Kidney epithelial cell (primary cell): ENCODE data around the gene SENP1. TPM values are rescaled to one million over a fixed set of nuclear protein-coding genes. Genes with fewer than 3 reads are reported as not detected.

Source experiments
- DNase-seq: peaks from one replicate; pipeline ENCODE4 v3.0.0-alpha.2; 2010; ENCODE audit warnings: low read depth
- H3K27me3 ChIP-seq: 2 replicates; pipeline ENCODE4 v1.6.0; 2011; ENCODE audit warnings: low read length; ENCODE audit not compliant: control insufficient read depth, insufficient read depth
- H3K36me3 ChIP-seq: 2 replicates; pipeline ENCODE4 v1.5.1; 2011; ENCODE audit warnings: low read length; ENCODE audit not compliant: control insufficient read depth, insufficient read depth
- H3K4me3 ChIP-seq: 2 replicates; pipeline ENCODE4 v1.5.1; 2011; ENCODE audit warnings: low read depth, mild to moderate bottlenecking, control low read depth, low read length
- CTCF ChIP-seq: IDR thresholded peaks from 2 replicates; pipeline ENCODE4 v1.5.1; 2011; ENCODE audit warnings: mild to moderate bottlenecking, moderate library complexity, low read length, control low read depth, inconsistent platforms; ENCODE audit not compliant: insufficient read depth, poor library complexity, severe bottlenecking
- total RNA-seq: library from RNA; depleted of rRNA; stranded (reverse); fragments of >200 nt; gene quantifications from 2 replicates; pipeline ENCODE4 v1.2.3, GENCODE V29; 2015

SENP1 gene
- total RNA-seq, 1 donor from 2014 or later, result 13.2 TPM

- no peak overlapping the region for H3K4me3 ChIP-seq
- no peak for TF ChIP-seq CTCF
- no peak for DNase-seq
- H3K36me3 ChIP-seq, result no peaks in the 10 kb centered on the region
- H3K27me3 ChIP-seq, result no peaks in the 10 kb centered on the region
Observed at GRCh38 chr12:48061938-48062719, 43.8 kb downstream of the SENP1 start.

GRCh38 chr12:48060474-48060873, 45.4 kb downstream of the SENP1 start:
- DNase-seq, result no peak
- no peaks in the 10 kb centered on the region for H3K27me3 ChIP-seq
- H3K4me3 ChIP-seq, result no peak overlapping the region
- TF ChIP-seq CTCF, result no peak
- H3K36me3 ChIP-seq, result no peaks in the 10 kb centered on the region

DNA sequence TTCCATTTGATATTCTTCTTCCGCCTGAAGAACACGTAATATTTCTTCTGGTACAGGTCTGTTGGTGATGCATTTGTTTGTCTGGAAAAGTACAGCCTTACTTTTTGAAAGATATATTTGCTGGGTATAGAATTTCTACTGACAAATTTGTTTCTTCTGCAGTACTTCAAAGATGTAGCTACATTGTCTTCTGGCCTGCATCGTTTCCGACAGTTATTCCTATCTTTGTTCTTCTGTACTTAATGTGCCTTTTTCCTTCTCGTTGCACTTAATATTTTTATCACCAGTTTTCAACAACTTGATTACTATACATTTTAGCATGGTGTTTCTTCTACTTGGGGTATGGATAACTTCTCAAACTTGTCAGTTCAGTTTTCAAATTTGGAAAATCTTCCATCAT, 47.1 kb downstream of the SENP1 start:
- Histone ChIP-seq H3K27me3 (no peaks in the 10 kb centered on the region), H3K4me3 (no peak overlapping the region), H3K36me3 (peaks cover 1% of the 10 kb centered on the region)
- DNase-seq, result no peak
- no peak for TF ChIP-seq CTCF

DNA sequence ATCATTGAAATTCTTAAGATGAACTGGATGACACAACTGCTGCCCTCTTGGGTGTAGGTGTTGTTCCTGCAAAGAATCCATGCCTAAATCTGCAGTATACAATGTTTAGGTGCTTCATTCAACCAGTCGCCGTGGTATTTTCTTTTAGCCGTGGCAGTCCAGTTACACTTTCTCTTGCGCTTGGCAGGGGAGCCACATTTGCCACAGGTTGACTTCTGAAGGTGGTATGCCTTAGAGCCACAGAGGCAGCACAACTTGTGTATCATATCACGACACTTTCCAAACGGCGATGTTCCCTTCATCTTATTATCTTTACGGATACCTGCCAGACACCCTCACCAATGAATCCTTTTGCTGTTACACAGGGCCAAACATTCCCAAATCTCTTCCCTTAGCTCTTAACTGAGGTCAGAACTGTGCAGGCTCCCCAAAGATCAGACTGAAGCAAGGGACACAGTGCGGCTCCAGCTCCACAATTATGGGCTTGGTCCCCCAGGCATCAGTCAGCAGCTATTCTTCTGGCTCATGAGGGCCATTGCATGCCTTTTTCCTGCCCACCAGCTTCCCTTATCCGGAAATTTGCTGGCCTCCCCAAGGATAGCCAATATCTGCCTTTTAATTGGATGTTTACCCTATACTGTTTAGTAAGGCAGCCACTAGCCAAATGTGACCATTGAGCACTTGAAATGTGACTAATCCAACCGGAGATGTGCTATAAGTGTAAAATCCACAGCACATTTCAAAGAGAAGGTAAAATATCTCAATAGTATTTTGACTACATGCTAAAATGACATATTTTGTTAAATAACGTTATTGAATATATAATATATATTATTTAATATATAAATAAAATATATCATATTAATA, 50.7 kb downstream of the SENP1 start:
- Histone ChIP-seq H3K4me3 (no peak overlapping the region), H3K36me3 (peaks cover 1% of the 10 kb centered on the region), H3K27me3 (no peaks in the 10 kb centered on the region)
- no peak for TF ChIP-seq CTCF
- DNase-seq, result no peak

GRCh38 chr12:48053883-48054282, 52.0 kb downstream of the SENP1 start:
- Histone ChIP-seq H3K27me3 (no peaks in the 10 kb centered on the region), H3K4me3 (no peak overlapping the region), H3K36me3 (peaks cover 1% of the 10 kb centered on the region)
- no peak for TF ChIP-seq CTCF
- DNase-seq, result no peak
